ENCODE data around the gene IPO5.

GRCh38 chr13:97977982-97978381 lies 24.5 kb downstream of the IPO5 start:
- TF ChIP-seq, protein P1, sequence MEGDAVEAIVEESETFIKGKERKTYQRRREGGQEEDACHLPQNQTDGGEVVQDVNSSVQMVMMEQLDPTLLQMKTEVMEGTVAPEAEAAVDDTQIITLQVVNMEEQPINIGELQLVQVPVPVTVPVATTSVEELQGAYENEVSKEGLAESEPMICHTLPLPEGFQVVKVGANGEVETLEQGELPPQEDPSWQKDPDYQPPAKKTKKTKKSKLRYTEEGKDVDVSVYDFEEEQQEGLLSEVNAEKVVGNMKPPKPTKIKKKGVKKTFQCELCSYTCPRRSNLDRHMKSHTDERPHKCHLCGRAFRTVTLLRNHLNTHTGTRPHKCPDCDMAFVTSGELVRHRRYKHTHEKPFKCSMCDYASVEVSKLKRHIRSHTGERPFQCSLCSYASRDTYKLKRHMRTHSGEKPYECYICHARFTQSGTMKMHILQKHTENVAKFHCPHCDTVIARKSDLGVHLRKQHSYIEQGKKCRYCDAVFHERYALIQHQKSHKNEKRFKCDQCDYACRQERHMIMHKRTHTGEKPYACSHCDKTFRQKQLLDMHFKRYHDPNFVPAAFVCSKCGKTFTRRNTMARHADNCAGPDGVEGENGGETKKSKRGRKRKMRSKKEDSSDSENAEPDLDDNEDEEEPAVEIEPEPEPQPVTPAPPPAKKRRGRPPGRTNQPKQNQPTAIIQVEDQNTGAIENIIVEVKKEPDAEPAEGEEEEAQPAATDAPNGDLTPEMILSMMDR (conservative IDR thresholded peaks at IDR 0.05; ENCODE audit: low read depth, low read length), result no peak
- no peak for TF ChIP-seq EZH2 (IDR thresholded peaks at IDR 0.05; ENCODE audit: low read length, unreplicated experiment)
- TF ChIP-seq EZH2phosphoT487 (IDR thresholded peaks at IDR 0.05; ENCODE audit: borderline replicate concordance, low read length), result no peak
